GM18517 (cell line): ENCODE results near the gene HIGD1C.
"Not testable (repeated sequence)": the region's sequence is repeated elsewhere in the genome, so short reads cannot be mapped to it uniquely, and the experiment has no call there.

Experiments used
- ATAC-seq: cut with Tn5 transposase; IDR thresholded peaks from one replicate; pipeline ENCODE4 v1.9.1; 2021; ENCODE audit warnings: mild to moderate bottlenecking, moderate library complexity; ENCODE audit not compliant: unreplicated experiment

Gene HIGD1C

DNA sequence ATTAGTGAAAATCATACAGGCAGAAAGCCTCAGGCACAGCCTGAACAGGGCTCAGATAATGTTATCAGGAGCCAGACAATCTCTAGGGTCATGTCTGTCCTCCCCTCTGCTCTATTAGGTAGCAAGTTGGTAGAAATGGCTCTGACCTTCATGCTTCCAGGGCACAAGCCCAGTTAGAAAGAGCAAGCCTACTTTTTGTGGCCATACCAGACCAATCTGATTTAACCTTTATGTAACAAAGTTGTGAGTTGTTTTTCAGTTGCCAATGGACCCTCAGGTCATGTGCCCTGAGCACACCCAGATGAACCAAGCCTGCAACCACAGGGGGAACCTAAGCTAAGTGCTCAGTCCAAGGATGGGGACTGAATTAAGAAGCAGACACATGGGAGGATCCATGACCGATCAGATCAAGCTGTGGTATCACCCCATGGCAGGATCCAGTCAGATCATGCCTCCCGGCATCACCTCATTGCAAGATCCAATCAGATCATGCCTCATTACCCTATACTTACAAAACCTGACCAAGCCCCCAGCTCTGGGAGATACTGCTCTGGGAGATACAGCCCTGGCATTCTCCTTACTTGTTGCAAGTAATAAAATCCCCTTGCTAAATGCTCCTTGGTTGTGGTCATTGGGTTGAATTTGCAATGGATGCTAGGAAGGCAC is 18.8 kb upstream of the HIGD1C start:
- no peak for ATAC-seq

DNA sequence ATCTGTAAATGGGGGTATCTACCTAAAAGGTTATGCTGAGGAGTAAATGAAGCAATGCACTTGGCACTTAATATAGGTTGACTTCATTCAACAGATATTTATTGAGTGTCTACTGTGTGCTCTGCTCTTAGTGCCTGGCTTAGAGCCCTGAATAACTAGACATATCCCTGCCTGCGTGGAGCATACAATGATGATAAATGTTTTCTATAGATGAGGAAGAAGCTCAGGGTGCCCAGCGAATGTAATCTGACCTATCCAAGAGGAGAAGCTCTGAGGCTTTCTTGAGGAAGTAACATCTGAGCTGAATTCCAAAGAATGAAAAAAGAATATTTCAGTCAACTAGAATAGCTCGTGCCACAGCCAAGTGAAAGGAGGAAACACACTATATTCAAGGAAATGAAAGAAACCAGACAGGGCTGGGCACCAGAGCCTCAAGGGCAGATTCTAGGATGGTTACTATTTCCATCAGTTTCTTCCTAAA is 17.9 kb upstream of the HIGD1C start:
- no peak for ATAC-seq

DNA sequence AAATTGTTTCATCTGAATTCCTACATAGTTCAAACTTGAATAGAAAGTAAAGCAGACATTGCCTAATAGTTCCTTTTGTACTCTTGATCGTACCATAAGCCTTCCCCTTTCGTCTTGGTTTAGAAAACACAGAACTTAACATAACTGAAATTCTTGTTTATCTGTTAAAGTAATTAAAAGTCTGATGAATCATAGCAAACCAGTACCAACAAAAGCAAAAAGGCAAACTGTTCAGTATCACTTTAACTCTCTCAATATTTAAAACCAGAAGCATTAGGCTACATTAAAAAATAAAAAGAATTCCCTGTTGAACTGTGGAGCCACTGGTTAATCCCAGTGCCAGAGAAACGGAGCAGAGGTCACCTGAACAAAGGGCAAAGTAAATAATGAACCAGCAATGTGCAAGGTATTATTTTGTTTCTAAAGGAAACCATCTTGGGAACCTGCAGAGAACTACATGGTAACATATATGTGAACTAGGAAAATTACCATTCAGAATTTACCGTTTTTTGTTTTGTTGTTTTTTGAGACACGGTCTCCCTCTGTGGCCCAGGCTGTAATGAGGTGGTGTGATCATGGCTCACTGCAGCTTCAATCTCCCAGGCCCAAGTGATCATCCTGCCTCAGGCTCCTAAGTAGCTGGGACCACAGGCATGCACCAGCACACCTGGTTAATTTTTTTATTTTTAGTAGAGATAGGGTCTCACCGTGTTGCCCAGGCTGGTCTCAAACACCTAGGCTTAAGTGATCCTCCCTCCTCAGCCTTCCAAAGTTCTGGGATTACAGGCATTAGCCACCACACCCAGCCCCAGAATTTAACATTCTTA is 17.1 kb upstream of the HIGD1C start:
- ATAC-seq, result no peak

- no peak for ATAC-seq
These were observed 15.4 kb upstream of the HIGD1C start for GRCh38 chr12:50936821-50937530.

DNA sequence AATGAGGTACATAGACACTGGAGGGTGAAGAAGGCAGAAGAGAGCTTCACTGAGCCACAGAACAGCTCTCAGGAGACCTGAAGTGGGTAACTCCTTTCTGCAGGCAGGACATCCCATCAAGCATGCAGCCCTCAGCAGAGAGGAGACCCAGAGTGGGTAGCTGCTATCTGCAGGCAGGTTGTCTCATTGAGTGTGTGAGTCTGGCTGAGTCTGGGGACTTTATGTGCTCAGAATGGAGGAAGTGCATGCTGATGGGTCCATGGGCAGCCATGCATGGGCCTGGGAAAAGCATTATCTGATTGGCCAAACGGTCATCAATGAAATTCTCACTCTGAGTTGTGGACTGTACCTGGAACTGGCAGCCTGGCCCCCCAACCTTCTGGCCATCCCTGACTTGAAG is 14.7 kb upstream of the HIGD1C start:
- ATAC-seq, result no peak

GRCh38 chr12:50947933-50948626 is 4.3 kb upstream of the HIGD1C start:
- ATAC-seq, result no peak

DNA sequence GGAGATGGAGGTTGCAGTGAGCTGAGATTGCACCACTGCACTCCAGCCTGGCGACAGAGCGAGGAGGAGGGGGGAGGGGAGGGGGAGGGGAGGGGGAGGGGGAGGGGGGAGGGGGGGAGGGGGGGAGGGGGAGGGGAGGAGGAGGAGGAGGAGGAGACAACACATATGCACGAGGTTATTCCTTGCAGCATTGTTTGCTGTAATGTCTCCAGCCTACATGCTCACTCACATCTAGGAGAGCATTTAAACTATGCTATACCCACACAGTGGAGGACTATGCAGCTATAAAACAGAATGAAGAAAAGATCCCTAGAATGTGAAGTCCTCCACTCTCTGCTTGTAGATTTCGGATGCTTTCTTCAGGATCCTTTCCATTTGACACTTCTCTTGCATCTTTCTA is 3.5 kb upstream of the HIGD1C start:
- ATAC-seq, result no peak

DNA sequence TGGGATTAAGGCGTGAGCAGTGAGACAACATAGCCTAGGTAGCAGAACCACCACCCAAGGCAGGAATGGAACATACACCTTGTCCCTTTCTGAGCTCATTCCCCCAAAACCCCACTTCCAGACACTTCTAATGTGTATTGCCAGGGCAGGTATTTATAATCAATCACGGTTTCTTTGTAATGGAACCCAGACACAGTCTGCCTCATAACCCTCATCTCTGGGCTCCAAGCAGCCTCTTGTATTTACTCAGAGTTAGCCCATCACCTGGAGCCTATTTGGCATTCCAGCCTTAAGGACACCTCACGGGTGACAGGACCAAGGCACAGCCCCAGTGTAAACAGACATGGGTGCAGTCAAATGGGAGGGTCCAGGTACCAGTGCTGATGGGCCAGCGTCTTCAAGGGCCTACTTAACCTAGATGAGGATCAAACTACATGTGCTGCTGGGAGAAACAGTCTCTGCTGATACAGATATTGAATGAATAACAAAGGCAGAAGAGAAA is 2.5 kb upstream of the HIGD1C start:
- no peak for ATAC-seq

- ATAC-seq, result no peak
These were observed 1.2 kb upstream of the HIGD1C start for GRCh38 chr12:50951112-50951511.

DNA sequence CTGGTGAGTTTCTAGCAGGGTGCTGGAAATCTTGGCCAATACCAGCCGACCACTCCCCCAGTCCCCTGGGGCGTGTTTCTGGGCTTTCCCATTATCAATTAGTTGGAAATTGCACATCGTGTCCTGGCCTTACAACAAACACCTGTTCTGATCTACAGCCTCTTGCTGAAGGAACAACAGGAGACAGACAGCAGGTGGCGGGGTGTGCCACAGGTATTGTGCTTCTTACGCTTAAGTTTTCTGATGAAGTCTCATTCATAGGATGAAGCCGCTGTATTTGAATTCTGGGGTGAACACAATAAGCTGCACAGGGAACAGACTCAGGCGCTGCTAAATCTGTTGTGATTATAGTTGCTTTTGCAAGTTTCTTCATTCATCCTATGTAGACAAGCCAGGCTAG is 703 bp downstream of the HIGD1C start:
- ATAC-seq, result no peak

GRCh38 chr12:50954789-50955188 is 2.4 kb downstream of the HIGD1C start:
- ATAC-seq, result not testable (repeated sequence)

DNA sequence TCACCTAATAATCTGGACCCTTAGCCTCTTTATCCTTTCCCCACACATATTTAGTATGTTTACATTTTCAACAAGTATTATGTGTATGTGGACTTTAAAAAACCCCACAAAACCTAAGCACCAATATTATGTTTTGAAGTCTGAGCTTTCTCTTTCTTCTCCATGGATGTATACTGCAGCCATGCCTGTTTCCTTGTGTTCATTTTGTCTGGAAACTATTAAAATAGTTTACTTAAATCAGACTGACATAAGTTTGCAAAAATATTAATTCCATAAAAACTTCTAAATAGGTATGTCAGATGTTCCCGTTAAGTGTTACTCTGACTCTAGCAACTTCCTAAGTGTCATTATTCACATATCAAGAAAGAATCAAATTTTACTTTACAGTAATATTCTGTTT is 2.9 kb downstream of the HIGD1C start:
- ATAC-seq, result no peak

DNA sequence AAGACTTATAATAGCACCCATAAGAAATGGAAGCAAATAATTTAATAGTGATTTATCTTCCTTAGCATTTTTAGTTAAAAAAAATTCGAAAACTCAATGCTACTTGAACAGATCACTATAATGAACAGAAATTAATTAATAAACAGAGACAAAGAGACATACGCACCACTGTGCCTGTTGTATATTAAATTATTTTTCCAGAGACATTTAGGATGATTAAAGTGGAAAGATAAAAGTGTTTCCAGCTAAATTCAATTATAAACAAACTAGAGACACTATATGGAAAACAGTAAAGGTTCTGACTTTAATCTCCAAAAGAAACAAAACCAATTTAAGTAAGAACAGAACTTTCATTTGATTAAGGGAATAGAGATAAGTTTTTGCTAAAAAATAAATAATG is 3.4 kb downstream of the HIGD1C start:
- ATAC-seq, result no peak

DNA sequence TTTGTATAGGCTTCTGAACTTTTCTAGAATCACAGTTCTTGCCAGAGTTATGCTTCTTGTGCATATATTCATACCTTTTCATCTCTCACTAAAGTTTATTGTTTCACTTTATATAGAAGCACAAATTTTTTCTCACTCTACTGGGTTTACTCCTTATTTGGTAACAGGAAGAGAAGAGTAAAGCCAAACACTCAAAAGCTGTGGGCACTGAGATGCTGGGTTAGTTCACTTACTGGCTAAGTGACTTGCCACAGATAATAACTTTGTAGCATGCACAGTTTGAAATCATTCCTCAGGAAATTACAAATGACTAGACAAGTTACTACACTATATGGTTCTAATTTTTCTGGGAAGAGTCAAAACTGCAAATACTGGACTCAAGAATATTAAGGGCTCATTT is 7.8 kb downstream of the HIGD1C start:
- ATAC-seq, result no peak

DNA sequence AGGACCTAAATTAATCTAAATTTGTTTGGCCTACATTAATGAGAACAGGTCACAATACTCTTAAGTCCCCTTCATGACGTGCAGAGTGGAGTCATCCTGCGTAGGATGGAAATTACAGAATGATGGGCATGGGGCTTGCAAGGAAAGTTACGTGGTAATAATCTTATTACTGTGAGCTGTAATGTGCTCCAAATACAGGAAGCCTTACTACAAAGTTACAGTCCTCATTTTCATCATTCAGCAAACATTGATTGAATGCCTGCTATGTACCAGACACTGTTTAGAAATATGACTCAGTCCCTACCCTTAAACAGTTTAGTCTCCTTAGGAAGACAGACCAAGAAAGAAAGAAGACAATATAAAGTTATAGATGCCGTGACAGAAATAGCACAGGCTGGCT is 9.4 kb downstream of the HIGD1C start:
- no peak for ATAC-seq

DNA sequence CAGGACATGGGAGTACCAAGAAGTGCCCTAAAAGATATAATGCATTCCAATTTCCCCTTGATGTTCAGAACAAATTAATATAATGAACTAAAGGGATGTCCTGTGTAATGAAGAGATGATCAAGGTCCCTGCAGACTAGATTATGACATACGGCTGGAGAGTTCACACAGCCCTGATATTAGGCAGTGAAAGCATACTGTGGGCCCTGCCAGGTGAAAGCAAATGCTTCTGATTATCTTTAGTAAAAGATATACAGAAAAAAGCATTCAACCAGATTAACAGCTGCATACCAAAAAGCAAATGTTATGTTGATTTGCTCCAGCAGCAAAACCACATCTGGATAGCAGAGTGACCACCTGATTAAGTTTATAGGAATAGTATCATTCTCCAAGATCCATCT is 12.1 kb downstream of the HIGD1C start:
- ATAC-seq, result no peak

DNA sequence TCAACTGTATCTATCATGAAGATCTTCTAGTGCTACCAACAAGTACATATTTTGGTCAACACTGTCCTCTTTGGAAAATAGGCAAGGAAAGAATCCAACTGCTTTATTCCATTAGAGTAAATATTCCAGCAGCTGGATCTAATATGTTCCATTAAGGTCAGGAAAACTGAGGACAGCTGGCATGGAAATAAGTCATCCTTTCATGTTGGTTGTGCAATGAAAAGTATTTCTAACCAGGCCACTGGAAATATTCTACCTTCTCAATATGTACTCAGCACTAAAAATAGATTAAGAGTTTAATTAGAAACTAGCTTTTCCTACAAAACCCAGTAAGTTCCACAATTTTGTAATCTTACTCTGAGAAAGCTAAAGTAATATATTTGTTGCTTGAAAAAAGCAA is 19.6 kb downstream of the HIGD1C start:
- ATAC-seq, result no peak

DNA sequence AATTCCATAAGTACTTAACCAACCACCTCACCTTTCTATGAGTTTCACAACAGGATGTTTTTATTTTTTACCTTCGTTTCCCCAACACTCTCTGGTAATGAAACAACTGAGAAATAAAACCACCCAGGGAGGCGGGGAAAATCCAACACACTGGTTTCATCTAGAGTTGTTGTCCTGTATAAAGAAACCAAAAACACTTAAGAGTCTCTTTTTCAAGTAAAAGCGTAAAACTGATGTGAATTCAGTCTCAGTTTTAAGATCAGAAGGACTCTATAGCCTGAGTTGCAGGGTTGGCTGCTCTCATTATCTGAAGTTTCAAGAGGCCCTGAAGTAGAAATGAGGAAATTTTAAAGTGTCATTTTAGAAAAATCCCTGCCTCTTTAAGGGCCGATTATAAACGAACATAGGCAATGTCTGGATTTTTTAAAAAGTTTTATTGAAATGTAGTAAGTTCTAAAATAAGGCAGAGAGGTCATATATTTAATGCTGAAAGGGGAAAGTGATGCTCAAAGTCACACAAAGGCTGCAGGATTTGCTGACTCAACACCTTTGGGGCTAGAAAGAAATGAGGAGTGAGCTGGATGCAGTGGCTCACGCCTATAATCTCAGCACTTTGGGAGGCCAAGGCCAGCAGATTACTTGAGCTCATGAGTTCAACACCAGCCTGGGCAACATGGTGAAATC is 27.2 kb downstream of the HIGD1C start:
- peak; percentile 95 for ATAC-seq

- no peak for ATAC-seq
These were observed 28.2 kb downstream of the HIGD1C start for GRCh38 chr12:50980545-50980944.
